ENCODE results near the gene CREB3L2. TPM values are rescaled to one million over a fixed set of nuclear protein-coding genes. Genes with fewer than 3 reads are reported as not detected.

The CREB3L2 gene
- total RNA-seq, 1 donor from 2014 or later, result 28.9 TPM

- intact Hi-C loops (cut with micrococcal nuclease), result no loop called here
- peaks cover 66% of the 10 kb centered on the region for H3K4me1 ChIP-seq
- no peaks in the 10 kb centered on the region for H3K27me3 ChIP-seq (ENCODE audit: low read depth)
- peak overlapping the region; percentile 38 for H3K4me3 ChIP-seq
- H3K9me3 ChIP-seq (replicated peaks), result no peaks in the 10 kb centered on the region
- peak overlapping the region; percentile 43 for H3K27ac ChIP-seq (replicated peaks)
- H3K36me3 ChIP-seq, result no peaks in the 10 kb centered on the region
- no peak for DNase-seq
- TF ChIP-seq CTCF (IDR thresholded peaks at IDR 0.05; ENCODE audit: borderline replicate concordance), result no peak
These were observed 66.7 kb downstream of the CREB3L2 start for GRCh38 chr7:137934941-137935883.

GRCh38 chr7:137934176-137934826 is 67.6 kb downstream of the CREB3L2 start:
- Histone ChIP-seq H3K36me3 (no peaks in the 10 kb centered on the region), H3K27me3 (ENCODE audit: low read depth) (no peaks in the 10 kb centered on the region), H3K4me1 (peaks cover 65% of the 10 kb centered on the region), H3K27ac (replicated peaks) (peak overlapping the region; percentile 56), H3K9me3 (replicated peaks) (no peaks in the 10 kb centered on the region), H3K4me3 (no peak overlapping the region)
- intact Hi-C loops (cut with micrococcal nuclease), result no loop called here
- no peak for DNase-seq
- TF ChIP-seq CTCF (IDR thresholded peaks at IDR 0.05; ENCODE audit: borderline replicate concordance), result no peak

- H3K27ac ChIP-seq (replicated peaks), result peak overlapping the region; percentile 56
These were observed 68.4 kb downstream of the CREB3L2 start for GRCh38 chr7:137933270-137934017.

GRCh38 chr7:137932881-137933269 is 69.0 kb downstream of the CREB3L2 start:
- Histone ChIP-seq H3K36me3 (peaks cover 5% of the 10 kb centered on the region), H3K4me1 (peaks cover 72% of the 10 kb centered on the region), H3K4me3 (no peak overlapping the region), H3K9me3 (replicated peaks) (no peaks in the 10 kb centered on the region), H3K27me3 (ENCODE audit: low read depth) (no peaks in the 10 kb centered on the region), H3K27ac (replicated peaks) (peak overlapping the region; percentile 56)
- intact Hi-C loops (cut with micrococcal nuclease), result no loop called here
- no peak for DNase-seq
- TF ChIP-seq CTCF (IDR thresholded peaks at IDR 0.05; ENCODE audit: borderline replicate concordance), result no peak

More at GRCh38 chr7:137933270-137934017, 68.4 kb downstream of the CREB3L2 start:
- TF ChIP-seq CTCF (IDR thresholded peaks at IDR 0.05; ENCODE audit: borderline replicate concordance), result no peak
- no peak overlapping the region for H3K4me3 ChIP-seq
- peaks cover 72% of the 10 kb centered on the region for H3K4me1 ChIP-seq
- H3K9me3 ChIP-seq (replicated peaks), result no peaks in the 10 kb centered on the region
- DNase-seq, result no peak
- H3K27me3 ChIP-seq (ENCODE audit: low read depth), result no peaks in the 10 kb centered on the region
- intact Hi-C loops (cut with micrococcal nuclease), result no loop called here
- H3K36me3 ChIP-seq, result no peaks in the 10 kb centered on the region

- no peak overlapping the region for H3K4me3 ChIP-seq
- peaks cover 13% of the 10 kb centered on the region for H3K36me3 ChIP-seq
- intact Hi-C loops (cut with micrococcal nuclease), result no loop called here
- H3K9me3 ChIP-seq (replicated peaks), result no peaks in the 10 kb centered on the region
- H3K4me1 ChIP-seq, result peaks cover 65% of the 10 kb centered on the region
- DNase-seq, result no peak
- no peaks in the 10 kb centered on the region for H3K27me3 ChIP-seq (ENCODE audit: low read depth)
- no peak for TF ChIP-seq CTCF (IDR thresholded peaks at IDR 0.05; ENCODE audit: borderline replicate concordance)
- no peak overlapping the region for H3K27ac ChIP-seq (replicated peaks)
These were observed 70.1 kb downstream of the CREB3L2 start for GRCh38 chr7:137931823-137932222.

All from left ventricle myocardium inferior (tissue), 1 donor.